Lung (tissue), 12 donors: ENCODE data around the gene LRSAM1. TPM values are rescaled to one million over a fixed set of nuclear protein-coding genes. Genes with fewer than 3 reads are reported as not detected.

ENCODE experiments used
- ATAC-seq: fragments of 200-7000 bp; cut with Tn5 transposase; one replicate; pipeline ENCODE4 v1.9.1; 2020; ENCODE audit warnings: moderate number of reproducible peaks; ENCODE audit not compliant: insufficient read depth, low FRiP score
- DNase-seq, 3 donors: peaks; one replicate each; pipeline ENCODE4 v3.0.0-alpha.2; 2013 to 2017
- H3K27ac ChIP-seq, 2 donors: one replicate each; pipeline ENCODE4 v1.5.1; 2013; ENCODE audit warnings: mild to moderate bottlenecking in 2 of 2, moderate library complexity in 2 of 2, control low read depth in 1 of 2, inconsistent platforms in 1 of 2, low read depth in 1 of 2, low read length in 1 of 2
- H3K27me3 ChIP-seq, 3 donors: one replicate each; pipeline ENCODE4 v1.5.1; 2013; ENCODE audit warnings: low read length in 2 of 3; ENCODE audit not compliant: control insufficient read depth in 3 of 3, insufficient read depth in 3 of 3
- H3K36me3 ChIP-seq, 4 donors: one replicate each; pipeline ENCODE4 v1.5.1; 2013; ENCODE audit warnings: low read length in 4 of 4, mild to moderate bottlenecking in 1 of 4, moderate library complexity in 1 of 4; ENCODE audit not compliant: control insufficient read depth in 4 of 4, insufficient read depth in 4 of 4
- H3K4me1 ChIP-seq, 5 donors: one replicate each; pipeline ENCODE4 v1.5.1; 2013; ENCODE audit warnings: low read length in 5 of 5, mild to moderate bottlenecking in 2 of 5, moderate library complexity in 1 of 5; ENCODE audit not compliant: control insufficient read depth in 5 of 5, insufficient read depth in 5 of 5
- H3K4me3 ChIP-seq: one replicate; pipeline ENCODE4 v1.5.1; 2013; ENCODE audit warnings: mild to moderate bottlenecking, control low read depth, moderate library complexity
- H3K9ac ChIP-seq, 2 donors: one replicate each; pipeline ENCODE4 v1.5.1; 2013; ENCODE audit warnings: low read length in 2 of 2, control low read depth in 1 of 2; ENCODE audit not compliant: insufficient read depth in 1 of 2
- H3K9me3 ChIP-seq, 4 donors: one replicate each; pipeline ENCODE4 v1.5.1; 2013; ENCODE audit warnings: low read length in 3 of 4, mild to moderate bottlenecking in 1 of 4, moderate library complexity in 1 of 4; ENCODE audit not compliant: control insufficient read depth in 4 of 4, insufficient read depth in 3 of 4
- CTCF ChIP-seq: IDR thresholded peaks from 2 replicates; pipeline ENCODE4 v1.5.1; 2012; ENCODE audit warnings: mild to moderate bottlenecking; ENCODE audit errors: control extremely low read depth, extremely low read depth
- WGBS, 2 donors: extraction: QIAGEN DNeasy Blood & Tissue Kit; methylation state at CpG; one replicate each; pipeline ENCODE4 v1.1.7; 2013; 5-methylcytosine and 5-hydroxymethylcytosine counted together
- polyA plus RNA-seq, 2 donors: library from polyadenylated mRNA; stranded (reverse); fragments of 200-250 nt; gene quantifications; one replicate each; pipeline ENCODE4 v1.2.1, GENCODE V29; 2013
- total RNA-seq, 2 donors: library from RNA; depleted of rRNA in 1 of 2; stranded (reverse); fragments of >200 nt in 1 of 2; gene quantifications; one replicate each; pipeline ENCODE4 v1.2.1, GENCODE V29; 2014 to 2021
- donor health status: control.
- donor health status: control.
- donor health status: Bipolar disorder and iron deficiency.
- donor health status: healthy.
- donor health status: DM: yes; HTN: yes; CAD: no.

The LRSAM1 gene
- total and polyA plus RNA-seq, 4 donors, result 13.5 to 24.5 (median 18.0) TPM

- DNase-seq (peak in 2 of 3 donors; percentile 20 to 40), ATAC-seq (no peak)
- Histone ChIP-seq H3K36me3 (peaks cover 7 to 40% (median 25%) of the 10 kb centered on the region in 4 donors), H3K4me3 (no peak overlapping the region), H3K4me1 (peaks cover 0 to 27% (median 18%) of the 10 kb centered on the region in 5 donors), H3K27ac (peak overlapping the region in 1 of 2 donors; percentile 88), H3K9me3 (peaks cover 0 to 2% (median 0%) of the 10 kb centered on the region in 4 donors), H3K9ac (no peak overlapping the region), H3K27me3 (no peaks in the 10 kb centered on the region)
- 55 to 74% methylated on average over 4 of the region's 4 CpGs for WGBS, 2 donors
- TF ChIP-seq CTCF, result no peak
Observed at GRCh38 chr9:127452691-127453090, 1.4 kb downstream of the LRSAM1 start.

GRCh38 chr9:127455324-127455992 lies 4.1 kb downstream of the LRSAM1 start:
- Histone ChIP-seq H3K4me1 (peaks cover 0 to 10% (median 7%) of the 10 kb centered on the region in 5 donors), H3K9me3 (no peaks in the 10 kb centered on the region), H3K27me3 (no peaks in the 10 kb centered on the region), H3K27ac (no peak overlapping the region), H3K36me3 (peaks cover 0 to 28% (median 12%) of the 10 kb centered on the region in 4 donors), H3K4me3 (no peak overlapping the region), H3K9ac (no peak overlapping the region)
- no peak for ATAC-seq
- 23 to 54% methylated on average over 6 of the region's 6 CpGs for WGBS, 2 donors
- DNase-seq, result no peak
- TF ChIP-seq CTCF, result no peak

GRCh38 chr9:127457191-127457878 lies 6.0 kb downstream of the LRSAM1 start:
- WGBS, 2 donors, result 90 to 91% methylated on average over 17 of the region's 17 CpGs
- peaks cover 0 to 7% (median 3%) of the 10 kb centered on the region in 5 donors for H3K4me1 ChIP-seq
- peaks cover 5 to 42% (median 16%) of the 10 kb centered on the region in 4 donors for H3K36me3 ChIP-seq
- ATAC-seq (no peak), DNase-seq (no peak)
- TF ChIP-seq CTCF, result no peak
- H3K9ac ChIP-seq, result no peak overlapping the region
- H3K9me3 ChIP-seq, result no peaks in the 10 kb centered on the region
- no peak overlapping the region for H3K27ac ChIP-seq
- H3K4me3 ChIP-seq, result no peak overlapping the region
- no peaks in the 10 kb centered on the region for H3K27me3 ChIP-seq
